Measurements from ENCODE around the gene CHFR. TPM values are rescaled to one million over a fixed set of nuclear protein-coding genes. Genes with fewer than 3 reads are reported as not detected.

The CHFR gene
- polyA plus RNA-seq, 1 donor from 2014 or later: 89.3 TPM

- H3K36me3 ChIP-seq (ENCODE audit: insufficient read depth, low read length): peaks cover 29% of the 10 kb centered on the region
- H3K9me3 ChIP-seq (ENCODE audit: low read length): peaks cover 72% of the 10 kb centered on the region
- no peak overlapping the region for H3K4me2 ChIP-seq (ENCODE audit: low read length)
- H3K79me2 ChIP-seq (replicated peaks; ENCODE audit: insufficient read depth, low read length): no peaks in the 10 kb centered on the region
- H3K9ac ChIP-seq (ENCODE audit: low read length): no peak overlapping the region
- no peak for TF ChIP-seq CTCF (IDR thresholded peaks at IDR 0.05; ENCODE audit: poor library complexity, severe bottlenecking)
- no peak for TF ChIP-seq SMC3 (conservative IDR thresholded peaks at IDR 0.05; ENCODE audit: poor library complexity)
- H3K4me3 ChIP-seq (ENCODE audit: low read length): no peak overlapping the region
- no peaks in the 10 kb centered on the region for H3K27me3 ChIP-seq (ENCODE audit: insufficient read depth, low read depth, low read length)
- H3F3A ChIP-seq (ENCODE audit: insufficient read depth, low read length, poor library complexity, severe bottlenecking): no peaks in the 10 kb centered on the region
- no peaks in the 10 kb centered on the region for H4K20me1 ChIP-seq (ENCODE audit: insufficient read depth)
- H3K9me2 ChIP-seq (ENCODE audit: insufficient read depth, low read length): no peaks in the 10 kb centered on the region
- H3K27ac ChIP-seq (ENCODE audit: low read length): no peak overlapping the region
- no peak overlapping the region for H2AFZ ChIP-seq (ENCODE audit: low read depth, low read length)
Measured at GRCh38 chr12:132922676-132923075, 35.3 kb upstream of the CHFR start.

- H3K4me3 ChIP-seq (ENCODE audit: low read length): no peak overlapping the region
- no peaks in the 10 kb centered on the region for H3F3A ChIP-seq (ENCODE audit: insufficient read depth, low read length, poor library complexity, severe bottlenecking)
- no peak overlapping the region for H3K9ac ChIP-seq (ENCODE audit: low read length)
- H3K79me2 ChIP-seq (replicated peaks; ENCODE audit: insufficient read depth, low read length): no peaks in the 10 kb centered on the region
- H3K9me3 ChIP-seq (ENCODE audit: low read length): peaks cover 67% of the 10 kb centered on the region
- H3K27me3 ChIP-seq (ENCODE audit: insufficient read depth, low read depth, low read length): no peaks in the 10 kb centered on the region
- no peaks in the 10 kb centered on the region for H3K9me2 ChIP-seq (ENCODE audit: insufficient read depth, low read length)
- no peak overlapping the region for H3K4me2 ChIP-seq (ENCODE audit: low read length)
- no peaks in the 10 kb centered on the region for H4K20me1 ChIP-seq (ENCODE audit: insufficient read depth)
- H3K36me3 ChIP-seq (ENCODE audit: insufficient read depth, low read length): peaks cover 29% of the 10 kb centered on the region
- no peak overlapping the region for H3K27ac ChIP-seq (ENCODE audit: low read length)
- H2AFZ ChIP-seq (ENCODE audit: low read depth, low read length): no peak overlapping the region
- TF ChIP-seq RAD21 (conservative IDR thresholded peaks at IDR 0.05): no peak
- TF ChIP-seq MXI1 (conservative IDR thresholded peaks at IDR 0.05; ENCODE audit: poor library complexity, severe bottlenecking): no peak
Measured at GRCh38 chr12:132921685-132922084, 34.3 kb upstream of the CHFR start.

GRCh38 chr12:132918680-132919079 is 31.3 kb upstream of the CHFR start:
- no peak overlapping the region for H2AFZ ChIP-seq (ENCODE audit: low read depth, low read length)
- H3K4me2 ChIP-seq (ENCODE audit: low read length): no peak overlapping the region
- no peaks in the 10 kb centered on the region for H3F3A ChIP-seq (ENCODE audit: insufficient read depth, low read length, poor library complexity, severe bottlenecking)
- H3K36me3 ChIP-seq (ENCODE audit: insufficient read depth, low read length): peaks cover 14% of the 10 kb centered on the region
- H3K9ac ChIP-seq (ENCODE audit: low read length): no peak overlapping the region
- H3K79me2 ChIP-seq (replicated peaks; ENCODE audit: insufficient read depth, low read length): no peaks in the 10 kb centered on the region
- no peaks in the 10 kb centered on the region for H4K20me1 ChIP-seq (ENCODE audit: insufficient read depth)
- H3K27ac ChIP-seq (ENCODE audit: low read length): no peak overlapping the region
- no peaks in the 10 kb centered on the region for H3K27me3 ChIP-seq (ENCODE audit: insufficient read depth, low read depth, low read length)
- H3K9me3 ChIP-seq (ENCODE audit: low read length): peaks cover 37% of the 10 kb centered on the region
- H3K9me2 ChIP-seq (ENCODE audit: insufficient read depth, low read length): no peaks in the 10 kb centered on the region
- TF ChIP-seq EZH2 (IDR thresholded peaks at IDR 0.05; ENCODE audit: borderline replicate concordance, insufficient read depth, low read length, poor library complexity, severe bottlenecking) (no peak), MXI1 (conservative IDR thresholded peaks at IDR 0.05; ENCODE audit: poor library complexity, severe bottlenecking) (no peak), CTCF (IDR thresholded peaks at IDR 0.05; ENCODE audit: poor library complexity, severe bottlenecking) (no peak), REST (IDR thresholded peaks at IDR 0.05; ENCODE audit: borderline replicate concordance) (no peak), RAD21 (conservative IDR thresholded peaks at IDR 0.05) (no peak), SMC3 (conservative IDR thresholded peaks at IDR 0.05; ENCODE audit: poor library complexity) (no peak), EP300 (conservative IDR thresholded peaks at IDR 0.05; ENCODE audit: poor library complexity, severe bottlenecking) (no peak), TAF1 (IDR thresholded peaks at IDR 0.05; ENCODE audit: low read depth) (no peak), POLR2AphosphoS5 (IDR thresholded peaks at IDR 0.05) (no peak)
- no peak overlapping the region for H3K4me3 ChIP-seq (ENCODE audit: low read length)

Data from neural cell (in vitro differentiated cells).